Activated CD8-positive, alpha-beta memory T cell treated with anti-CD3 and anti-CD28 coated beads for 36 hours (primary cell): ENCODE measurements around the gene DTNBP1. TPM values are rescaled to one million over a fixed set of nuclear protein-coding genes. Genes with fewer than 3 reads are reported as not detected.
"Not testable (repeated sequence)": the region's sequence is repeated elsewhere in the genome, so short reads cannot be mapped to it uniquely, and the experiment has no call there.

Experiments used
- CTCF ChIA-PET: fragments of 350-600 bp; sonication (Branson Sonifier 250); formaldehyde crosslinking; loops from one replicate; lab custom pipeline; 2021; ENCODE audit warnings: antibody characterized with exemption; lab: Charles Lee
- POLR2A ChIA-PET: fragments of 350-600 bp; sonication (Branson Sonifier 250); formaldehyde crosslinking; loops from one replicate; lab custom pipeline; 2021; ENCODE audit warnings: antibody characterized with exemption; lab: Charles Lee
- total RNA-seq, 2 experiments: library from RNA; stranded (reverse); gene quantifications; one replicate each; pipeline ENCODE4 v1.2.3, GENCODE V29; 2021

Gene DTNBP1
- total RNA-seq, 2 experiments from 2014 or later: 15.9 to 17.1 TPM

DNA sequence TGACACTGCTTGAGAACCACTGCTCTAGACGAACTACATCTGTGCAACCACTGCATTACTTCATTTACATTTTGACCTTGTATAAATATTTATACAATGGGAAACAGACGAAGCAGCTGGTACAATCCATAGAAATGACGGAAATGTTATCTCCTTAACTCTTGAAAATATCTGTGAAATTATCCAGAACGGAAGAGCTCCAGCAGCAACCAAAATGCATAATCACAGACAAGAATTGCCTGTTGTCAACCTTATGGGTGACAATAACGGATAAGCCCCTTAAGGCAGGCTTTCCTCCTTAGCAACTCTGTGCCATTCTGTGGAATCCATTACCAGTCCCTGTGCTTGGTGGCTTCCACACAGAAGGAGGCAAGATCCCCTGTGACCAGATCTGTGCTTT lies 115.4 kb downstream of the DTNBP1 start:
- POLR2A ChIA-PET: no interaction called here
- CTCF ChIA-PET: no interaction called here

DNA sequence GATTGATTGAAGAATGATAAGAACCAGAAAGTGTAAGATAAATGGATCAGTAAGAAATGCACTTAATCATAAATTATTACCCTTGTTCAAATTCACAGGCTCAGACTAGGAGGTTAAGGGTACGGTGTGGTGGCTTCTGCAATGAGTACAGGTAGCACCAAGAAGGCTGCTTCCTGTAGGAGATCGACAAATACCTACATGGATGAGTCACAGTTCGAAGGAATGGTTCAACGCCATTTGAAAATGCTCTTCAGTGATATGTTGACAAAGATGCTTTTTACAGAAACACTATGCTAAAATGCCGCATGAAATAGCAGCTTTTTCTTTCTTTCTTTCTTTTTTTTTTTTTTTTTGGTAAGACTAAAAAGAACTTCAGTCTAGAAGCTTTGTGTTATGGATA lies 116.2 kb downstream of the DTNBP1 start:
- ChIA-PET CTCF (no interaction called here), POLR2A (no interaction called here)

DNA sequence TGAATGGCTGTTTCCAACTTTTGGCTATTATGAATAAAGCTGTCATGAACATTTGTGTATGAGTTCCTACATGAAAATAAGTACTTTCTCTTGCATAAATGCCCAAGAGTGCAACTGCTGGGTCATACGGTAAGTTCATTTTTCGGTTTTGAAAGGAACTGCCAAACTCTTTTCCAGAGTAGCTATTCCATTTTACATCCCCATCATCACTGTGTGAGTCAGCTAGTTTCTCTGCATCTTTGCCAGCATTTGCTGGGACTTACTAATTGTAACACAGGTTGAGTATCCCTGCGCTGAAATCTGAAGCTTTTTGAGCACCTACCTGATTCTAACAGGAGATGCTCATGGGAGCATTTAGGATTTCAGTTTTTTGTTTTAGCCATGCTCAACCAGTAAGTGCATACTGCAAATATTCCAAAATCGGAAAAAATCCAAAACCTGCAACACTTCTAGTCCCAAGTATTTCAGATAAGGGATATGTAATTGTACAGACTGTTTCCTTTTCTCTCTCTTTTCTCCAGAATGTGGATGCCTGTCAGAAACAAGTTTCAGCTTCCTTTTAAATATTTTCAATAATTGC lies 118.4 kb downstream of the DTNBP1 start:
- ChIA-PET CTCF (no interaction called here), POLR2A (no interaction called here)

DNA sequence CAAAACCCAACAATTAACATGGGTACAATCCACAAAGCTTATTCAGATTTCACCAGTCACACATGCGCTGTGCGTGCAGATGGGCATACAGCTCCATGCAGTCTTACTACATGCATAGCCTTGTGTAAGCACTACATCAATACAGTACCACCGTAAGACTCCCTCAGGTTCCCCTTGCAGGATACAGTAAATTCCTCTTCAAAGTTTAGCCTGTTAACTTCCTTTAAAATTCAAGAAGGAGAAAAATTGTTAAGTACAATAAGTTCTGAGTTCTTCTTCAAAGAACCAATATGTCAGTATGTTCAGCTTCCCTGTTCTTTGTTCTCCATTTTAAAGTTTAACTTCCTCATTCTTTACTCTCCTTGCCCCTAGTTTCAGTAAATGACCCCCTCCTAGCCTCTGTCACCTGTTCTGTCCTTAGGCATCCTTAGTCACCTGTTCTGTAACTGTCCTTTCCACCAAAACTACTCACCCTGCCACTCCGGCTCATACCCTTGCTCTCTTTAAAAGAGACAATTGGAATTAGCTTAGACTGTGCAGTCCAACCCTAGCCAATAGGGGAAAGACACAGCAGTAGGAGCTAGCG lies 119.4 kb downstream of the DTNBP1 start:
- POLR2A ChIA-PET, CTCF ChIA-PET: not testable (repeated sequence)

DNA sequence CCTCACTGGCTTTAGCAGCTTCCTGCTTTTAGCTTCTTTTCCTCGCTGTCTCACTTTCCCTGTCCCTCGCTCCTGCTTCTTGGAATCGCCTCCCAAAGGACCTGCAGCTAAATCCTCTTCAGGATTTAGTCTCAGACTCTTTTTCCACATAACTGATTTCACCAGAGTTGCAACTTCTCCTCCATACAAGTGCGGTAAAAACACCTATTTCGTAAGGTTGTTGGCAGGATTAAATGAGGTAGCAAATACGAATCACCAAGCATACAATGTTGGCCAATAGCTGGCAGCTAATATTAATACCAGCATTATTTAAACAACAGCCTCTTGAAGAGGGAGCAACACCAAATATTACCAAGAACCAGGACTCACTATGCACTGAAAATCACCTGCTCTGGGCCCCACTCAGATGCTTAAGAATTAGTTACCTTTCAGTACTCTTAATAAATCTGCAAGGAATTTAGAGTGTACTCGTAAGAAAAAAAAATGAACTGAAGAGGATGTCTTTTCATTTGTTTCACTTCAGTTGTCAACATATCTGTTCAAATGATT lies 123.0 kb downstream of the DTNBP1 start:
- CTCF ChIA-PET: interaction anchor here (1.2 kb wide), 1 partner anchor 10 kb away, joined by 3 read pairs; no protein-coding TSS in a partner anchor
- POLR2A ChIA-PET: no interaction called here

DNA sequence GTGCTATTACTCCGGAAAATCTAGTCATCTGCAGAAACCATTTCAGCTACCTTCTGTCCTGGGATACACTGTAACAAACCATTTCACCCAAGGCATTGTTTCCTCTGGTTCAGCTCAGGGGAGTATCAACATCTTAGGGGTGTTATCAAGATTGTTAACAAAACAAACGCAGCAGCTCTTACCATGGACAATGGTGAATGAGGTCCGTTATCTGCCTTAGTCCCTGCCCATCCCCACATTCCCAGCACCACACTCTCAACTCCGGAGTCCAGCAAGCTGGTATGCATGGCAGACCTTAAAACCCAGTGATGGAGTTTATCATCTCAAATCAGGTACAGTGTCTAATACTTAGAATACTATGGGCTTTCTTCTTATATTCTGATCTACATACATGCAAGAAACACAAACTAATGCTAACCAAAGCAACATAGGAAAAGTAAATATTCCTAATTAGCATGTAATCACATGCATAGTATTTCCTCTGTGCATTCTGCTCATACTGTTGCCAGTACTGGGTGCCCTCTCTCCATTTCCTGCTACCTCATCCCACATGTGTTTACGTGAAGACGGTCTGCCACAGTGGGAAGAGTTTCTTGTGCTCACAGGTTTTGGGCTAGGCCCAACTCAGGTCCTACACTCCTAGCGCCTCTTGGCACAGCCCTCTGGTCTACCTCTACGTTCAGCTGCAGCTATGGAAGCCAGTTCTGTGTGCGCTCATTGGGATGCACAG lies 123.9 kb downstream of the DTNBP1 start:
- POLR2A ChIA-PET: no interaction called here
- CTCF ChIA-PET: no interaction called here

DNA sequence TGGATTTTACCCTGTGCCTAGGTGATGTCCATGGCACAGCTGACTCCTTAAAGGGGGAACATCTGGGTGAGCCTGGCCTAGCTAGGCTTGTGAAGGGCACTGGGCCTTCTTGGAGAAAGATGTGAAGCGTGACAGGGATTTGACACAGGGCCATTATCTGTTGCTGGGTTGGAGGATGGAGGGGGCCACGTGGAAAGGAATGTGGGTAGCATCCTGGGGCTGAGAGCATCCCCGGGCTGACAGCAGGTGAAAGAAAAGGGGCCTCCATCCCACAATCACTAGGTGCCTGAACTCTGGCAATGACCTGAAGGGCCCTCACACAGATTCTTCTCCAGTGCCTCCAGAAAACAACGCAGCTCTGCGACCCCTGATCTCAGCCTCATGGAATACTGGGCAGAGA lies 124.7 kb downstream of the DTNBP1 start:
- POLR2A ChIA-PET: no interaction called here
- CTCF ChIA-PET: no interaction called here

DNA sequence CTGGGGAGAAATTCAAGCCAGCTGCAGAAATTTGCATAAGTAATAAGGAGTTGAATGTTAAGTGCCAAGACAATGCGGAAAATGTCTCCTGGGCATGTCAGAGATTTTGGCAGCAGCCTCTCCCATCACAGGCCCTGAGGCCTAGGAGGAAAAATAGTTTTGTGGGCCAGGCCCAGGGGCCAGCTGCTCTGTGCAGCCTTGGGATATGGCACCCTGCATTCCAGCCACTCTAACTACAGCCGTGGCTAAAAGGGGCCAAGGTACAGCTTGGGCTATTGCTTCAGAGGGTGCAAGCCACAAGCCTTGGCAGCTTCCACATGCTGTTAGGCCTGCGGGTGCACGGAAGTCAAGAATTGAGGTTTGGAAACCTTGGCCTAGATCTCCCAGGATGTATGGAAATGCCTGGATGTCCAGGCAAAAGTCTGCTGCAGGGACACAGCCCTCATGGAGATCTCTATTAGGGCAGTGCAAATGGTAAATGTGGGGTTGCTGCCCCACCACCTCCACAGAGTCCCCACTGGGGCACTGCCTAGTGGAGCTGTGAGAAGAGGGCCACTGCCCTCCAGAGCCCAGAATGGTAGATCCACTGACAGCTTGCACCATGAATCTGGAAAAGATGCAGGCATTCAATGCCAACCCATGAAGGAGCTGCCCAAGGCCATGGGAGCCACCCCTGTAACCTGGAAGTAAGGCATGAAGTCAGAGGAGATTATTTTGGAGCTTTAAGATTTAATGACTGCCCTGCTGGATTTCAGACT lies 126.5 kb downstream of the DTNBP1 start:
- ChIA-PET CTCF (no interaction called here), POLR2A (no interaction called here)

DNA sequence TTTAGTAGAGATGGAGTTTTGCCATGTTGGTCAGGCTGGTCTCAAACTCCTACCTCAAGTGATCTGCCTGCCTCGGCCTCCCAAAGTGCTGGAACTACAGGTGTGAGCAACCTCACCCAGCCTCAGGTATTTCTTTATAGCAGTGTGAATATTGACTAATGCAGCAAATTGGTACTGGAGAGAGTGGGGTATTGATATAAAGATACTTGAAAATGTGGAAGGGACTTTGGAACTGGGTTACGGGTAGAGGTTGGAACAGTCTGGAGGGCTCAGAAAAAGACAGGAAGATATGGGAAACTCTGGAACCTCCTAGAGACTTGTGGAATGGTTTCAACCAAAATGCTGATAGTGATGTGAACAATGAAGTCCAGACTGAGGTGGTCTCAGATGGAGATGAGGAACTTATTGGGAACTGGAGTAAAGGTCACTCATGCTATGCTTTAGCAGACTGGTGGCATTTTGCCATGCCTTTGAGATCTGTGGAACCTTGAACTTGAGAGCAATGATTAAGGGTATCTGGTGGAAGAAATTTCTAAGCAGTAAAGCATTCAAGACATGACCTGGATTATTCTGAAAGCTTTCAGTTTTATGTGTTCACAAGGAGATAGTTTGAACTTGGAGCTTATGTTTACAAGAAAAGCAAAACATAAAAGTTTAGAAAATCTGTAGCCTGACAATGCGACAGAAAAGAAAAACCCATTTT lies 127.2 kb downstream of the DTNBP1 start:
- CTCF ChIA-PET: interaction anchor here (0.6 kb wide), 1 partner anchor 22 kb away, joined by 4 read pairs; no protein-coding TSS in a partner anchor
- POLR2A ChIA-PET: no interaction called here

DNA sequence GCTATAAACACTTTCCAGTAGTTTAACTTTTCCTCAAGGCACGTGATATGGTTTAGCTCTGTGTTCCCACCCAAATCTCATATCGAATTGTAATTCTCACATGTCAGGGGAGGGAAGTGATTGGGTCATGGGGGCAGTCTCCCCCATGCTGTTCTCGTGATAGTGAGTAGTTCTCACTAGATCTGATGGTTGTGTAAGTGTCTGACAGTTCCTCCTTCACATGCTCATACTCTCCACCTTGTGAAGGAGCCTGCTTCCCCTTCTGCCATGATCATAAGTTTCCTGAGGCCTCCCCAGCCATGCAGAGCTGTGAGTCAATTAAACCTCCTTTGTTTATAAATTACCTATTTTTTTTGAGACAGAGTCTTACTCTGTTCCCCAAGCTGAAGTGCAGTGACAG lies 127.9 kb downstream of the DTNBP1 start:
- POLR2A ChIA-PET: no interaction called here
- CTCF ChIA-PET: interaction anchor here (0.6 kb wide), 2 partner anchors 22 to 622 kb away, joined by 3 to 4 read pairs; no protein-coding TSS in a partner anchor

DNA sequence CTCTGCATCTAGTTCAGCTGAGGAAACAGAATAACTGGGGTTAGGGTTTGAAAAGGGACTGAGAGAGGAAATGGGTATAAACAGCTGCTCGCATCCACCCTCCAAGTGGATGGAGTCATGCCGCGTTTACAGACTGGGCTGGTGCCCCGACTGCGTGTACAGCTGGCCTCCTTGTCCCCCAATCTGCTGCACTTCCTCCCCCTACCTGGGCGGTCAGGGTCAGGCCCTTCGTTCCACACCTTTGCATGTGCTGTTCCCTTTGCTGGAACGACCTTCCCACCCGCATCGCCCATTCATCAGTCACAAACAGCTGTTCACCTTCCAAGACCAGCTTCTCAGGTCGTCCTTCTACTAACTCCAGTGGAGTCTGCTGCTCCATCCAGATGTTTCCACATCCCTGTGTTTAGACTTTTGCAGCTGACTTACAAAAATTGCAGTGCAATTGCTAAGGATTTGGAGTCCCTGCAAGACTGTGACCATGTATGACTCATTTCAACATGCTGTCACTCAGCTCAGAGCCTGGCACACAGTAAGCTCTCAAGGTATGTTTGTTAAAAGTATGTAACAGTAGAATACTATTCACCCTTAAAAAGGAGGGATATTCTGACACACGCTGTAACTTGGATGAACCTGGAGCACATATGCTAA lies 129.3 kb downstream of the DTNBP1 start:
- POLR2A ChIA-PET: no interaction called here
- CTCF ChIA-PET: no interaction called here

DNA sequence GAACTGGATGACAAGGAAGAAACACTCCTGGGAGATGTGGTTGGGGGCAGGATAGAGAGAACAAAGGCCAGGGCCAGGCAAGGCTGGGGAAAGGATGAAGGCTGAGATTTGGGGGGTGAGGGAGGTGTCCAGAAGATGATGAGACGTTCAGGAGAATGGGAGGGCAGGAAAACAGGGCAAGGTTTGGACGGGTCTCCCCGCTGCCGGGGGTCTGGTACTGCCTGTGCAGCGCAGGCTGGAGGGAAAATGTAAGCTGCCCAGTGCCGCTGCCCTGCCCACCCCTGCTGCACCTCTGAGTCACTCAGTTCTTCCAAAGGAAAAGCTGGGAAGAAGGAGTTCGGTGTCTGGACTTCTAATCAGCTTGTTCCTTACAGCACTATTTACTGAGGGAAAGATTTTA lies 130.9 kb downstream of the DTNBP1 start:
- ChIA-PET POLR2A (no interaction called here), CTCF (no interaction called here)

DNA sequence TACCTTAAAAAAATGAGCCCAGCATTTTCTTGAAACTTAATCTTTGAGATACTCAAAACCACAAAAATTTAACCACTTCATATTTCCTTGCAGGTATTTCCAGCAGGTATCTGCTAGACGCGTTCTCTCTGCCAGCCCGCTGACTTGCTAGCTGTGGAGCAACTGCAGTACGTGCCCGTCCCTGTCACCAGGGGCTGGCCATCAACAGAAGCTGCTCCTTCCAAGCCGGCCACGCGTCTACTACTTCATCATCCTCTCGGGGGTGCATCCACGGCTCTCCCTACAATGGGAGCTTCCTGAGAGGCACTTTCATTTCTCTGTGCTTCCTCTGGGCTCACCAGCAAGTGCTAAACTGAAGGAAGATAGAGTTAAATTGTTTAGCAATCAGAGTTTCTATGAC lies 132.4 kb downstream of the DTNBP1 start:
- ChIA-PET POLR2A (no interaction called here), CTCF (no interaction called here)

DNA sequence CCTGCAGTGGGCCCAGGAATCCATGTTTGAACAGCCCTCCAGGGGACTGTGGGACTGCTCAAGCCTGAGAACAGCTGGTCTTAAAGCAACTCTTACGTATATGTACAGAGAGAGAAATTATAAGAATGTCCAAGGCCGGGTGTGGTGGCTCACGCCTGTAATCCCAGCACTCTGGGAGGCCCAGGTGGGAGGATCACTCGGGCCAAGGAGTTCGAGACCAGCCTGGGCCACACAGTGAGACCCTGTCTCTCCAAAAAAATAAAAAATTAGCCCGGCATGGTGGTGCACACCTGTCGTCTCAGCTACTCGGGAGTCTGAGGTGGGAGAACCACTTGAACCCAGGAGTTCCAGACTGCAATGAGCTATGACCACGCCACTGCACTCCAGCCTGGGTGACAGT lies 134.0 kb downstream of the DTNBP1 start:
- POLR2A ChIA-PET: no interaction called here
- CTCF ChIA-PET: no interaction called here

DNA sequence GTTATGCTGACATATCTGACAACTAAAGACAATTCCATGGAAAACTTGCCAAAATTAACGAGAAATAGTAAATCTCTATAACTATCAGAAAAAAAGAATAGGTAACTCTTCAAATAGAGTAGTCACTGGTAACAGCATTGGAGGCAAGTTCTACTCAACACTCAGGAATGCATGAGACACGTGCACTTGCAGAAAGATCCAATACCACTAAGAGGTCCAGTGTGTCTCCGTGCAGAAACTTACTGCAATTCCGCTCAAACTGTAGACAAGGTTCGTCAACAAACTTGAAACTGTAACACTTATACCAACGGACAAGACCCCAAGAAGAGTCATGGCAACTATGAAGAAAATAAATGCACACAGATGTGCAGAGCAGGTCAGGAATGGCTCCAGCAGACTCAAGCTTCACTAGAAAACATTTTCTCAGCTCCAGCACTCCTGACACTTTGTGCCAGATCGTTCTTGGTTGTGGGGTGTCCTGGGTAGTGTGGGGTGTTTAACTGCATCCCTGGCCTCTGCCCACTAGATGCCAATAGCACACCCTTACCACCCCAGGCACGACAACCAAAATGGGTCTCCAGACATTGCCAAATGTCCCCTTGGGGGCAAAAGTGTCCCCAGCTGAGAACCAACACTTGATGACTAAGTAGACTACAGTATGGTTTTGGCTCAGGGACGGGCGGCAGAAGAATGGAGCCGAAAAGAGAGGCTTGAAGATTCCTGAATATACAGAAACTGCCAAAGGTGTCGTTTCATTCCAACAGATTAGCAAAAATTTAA lies 134.8 kb downstream of the DTNBP1 start:
- ChIA-PET POLR2A (no interaction called here), CTCF (no interaction called here)

DNA sequence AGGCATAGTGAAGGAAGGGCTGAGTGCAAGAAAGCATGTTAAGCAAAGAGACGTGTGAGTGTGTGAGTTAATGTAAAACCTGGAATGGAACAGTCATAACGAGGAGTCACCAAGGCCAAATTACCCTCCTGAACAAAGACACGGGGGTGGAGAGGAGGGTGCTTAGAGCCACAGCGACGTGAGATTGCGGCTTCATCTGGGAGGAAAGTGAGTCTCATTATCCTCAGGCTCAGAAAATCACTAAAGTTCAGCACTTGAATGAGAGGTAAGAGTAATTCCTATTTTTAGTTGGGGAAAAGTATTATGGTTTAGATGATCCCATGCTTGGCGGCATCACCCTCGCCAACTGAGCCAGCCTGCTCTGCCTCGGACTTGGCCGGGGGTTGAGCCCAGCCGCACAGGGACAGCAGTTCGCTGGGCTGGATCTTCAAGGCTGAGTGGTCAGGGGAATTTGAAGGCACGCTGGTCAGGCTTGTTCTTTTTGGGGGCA lies 136.6 kb downstream of the DTNBP1 start:
- POLR2A ChIA-PET: no interaction called here
- CTCF ChIA-PET: no interaction called here

DNA sequence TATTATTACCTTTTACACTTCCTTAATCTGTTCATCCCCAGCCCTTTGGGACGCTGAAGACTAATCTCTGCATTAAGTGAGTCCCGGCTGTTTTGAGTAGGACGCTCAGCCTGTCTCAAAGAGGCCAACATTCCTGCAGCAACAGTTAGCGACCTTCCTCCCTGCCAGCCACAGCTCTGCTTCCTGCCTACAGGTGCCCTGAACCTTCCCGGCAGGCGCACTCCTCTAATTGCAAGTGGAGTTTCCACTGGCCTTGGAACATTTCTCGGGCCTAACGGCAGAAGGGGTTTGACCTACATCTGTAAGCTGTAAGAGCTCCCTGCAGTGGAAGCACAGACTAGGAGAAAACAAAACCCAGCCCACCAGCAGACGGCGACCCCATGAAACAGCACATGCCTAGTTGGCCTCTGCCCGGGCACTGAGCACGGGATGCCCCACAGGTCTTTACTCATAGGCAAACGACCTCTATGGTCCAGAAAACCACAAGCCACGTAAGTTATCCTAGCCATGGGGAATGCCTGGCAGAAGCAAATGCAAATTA lies 137.9 kb downstream of the DTNBP1 start:
- ChIA-PET CTCF (no interaction called here), POLR2A (no interaction called here)
